ENCODE results near the gene VPS36.

GRCh38 chr13:52421216-52421615, 29.2 kb downstream of the VPS36 start:
- TF ChIP-seq CTCF (IDR thresholded peaks at IDR 0.05; ENCODE audit: low read depth, low read length, poor library complexity, severe bottlenecking), result no peak
- TF ChIP-seq EZH2phosphoT487 (IDR thresholded peaks at IDR 0.05; ENCODE audit: borderline replicate concordance, low read length), result no peak
